Measurements from ENCODE around the gene TMEM178A. TPM values are rescaled to one million over a fixed set of nuclear protein-coding genes. Genes with fewer than 3 reads are reported as not detected.
"Not testable (repeated sequence)": the region's sequence is repeated elsewhere in the genome, so short reads cannot be mapped to it uniquely, and the experiment has no call there.

The TMEM178A gene
- total and polyA plus RNA-seq, 4 donors, result 13.6 to 55.8 (median 36.2) TPM

DNA sequence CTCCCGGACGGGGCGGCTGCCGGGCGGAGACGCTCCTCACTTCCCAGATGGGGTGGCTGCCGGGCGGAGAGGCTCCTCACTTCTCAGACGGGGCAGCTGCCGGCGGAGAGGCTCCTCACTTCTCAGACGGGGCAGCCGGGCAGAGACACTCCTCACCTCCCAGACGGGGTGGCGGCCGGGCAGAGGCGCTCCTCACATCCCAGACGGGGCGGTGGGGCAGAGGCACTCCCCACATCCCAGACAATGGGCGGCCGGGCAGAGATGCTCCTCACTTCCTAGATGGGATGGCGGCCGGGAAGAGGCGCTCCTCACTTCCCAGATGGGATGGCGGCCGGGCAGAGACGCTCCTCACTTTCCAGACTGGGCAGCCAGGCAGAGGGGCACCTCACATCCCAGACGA, 37.4 kb upstream of the TMEM178A start:
- not testable (repeated sequence) for H3K4me3 ChIP-seq (ENCODE audit: low read depth, low read length); H3K9me3 ChIP-seq (ENCODE audit: control insufficient read depth, insufficient read depth, low read length); H3K4me1 ChIP-seq (ENCODE audit: control insufficient read depth, insufficient read depth, low read length); H3K27me3 ChIP-seq (ENCODE audit: control insufficient read depth, insufficient read depth, low read length); DNase-seq (ENCODE audit: low read depth in 4 of 6, low spot score in 6 of 6); H3K36me3 ChIP-seq (ENCODE audit: control insufficient read depth, insufficient read depth, low read length); H3K27ac ChIP-seq (ENCODE audit: low read depth, low read length)
- 99% methylated on average over 17 of the region's 28 CpGs for WGBS (ENCODE audit: insufficient coverage)

DNA sequence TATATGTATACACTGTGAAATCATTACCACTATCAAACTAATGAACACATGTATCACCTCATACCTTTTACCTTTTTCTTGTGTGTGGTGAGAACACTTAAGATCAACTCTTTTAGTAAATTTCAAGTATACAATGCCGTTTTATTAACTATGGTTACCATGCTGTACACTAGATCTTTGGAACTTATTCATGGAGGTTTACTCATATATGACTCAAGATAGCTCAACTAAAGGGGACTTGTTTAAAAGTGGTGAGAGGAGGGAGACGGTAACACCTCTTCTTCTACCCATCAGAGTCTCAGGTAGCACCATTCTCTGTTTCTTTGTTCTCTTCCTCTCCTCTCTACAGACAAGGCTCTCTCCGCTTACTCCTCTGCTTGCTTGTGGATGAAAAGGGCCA, 36.1 kb upstream of the TMEM178A start:
- Histone ChIP-seq H3K4me1 (ENCODE audit: control insufficient read depth, insufficient read depth, low read length) (no peaks in the 10 kb centered on the region), H3K36me3 (ENCODE audit: control insufficient read depth, insufficient read depth, low read length) (no peaks in the 10 kb centered on the region), H3K27me3 (ENCODE audit: control insufficient read depth, insufficient read depth, low read length) (no peaks in the 10 kb centered on the region), H3K27ac (ENCODE audit: low read depth, low read length) (no peak overlapping the region), H3K4me3 (ENCODE audit: low read depth, low read length) (no peak overlapping the region), H3K9me3 (ENCODE audit: control insufficient read depth, insufficient read depth, low read length) (no peaks in the 10 kb centered on the region)
- no CpG with 5 or more reads among the region's 3 CpGs for WGBS (ENCODE audit: insufficient coverage)
- no peak for DNase-seq (ENCODE audit: low read depth in 4 of 6, low spot score in 6 of 6)

DNA sequence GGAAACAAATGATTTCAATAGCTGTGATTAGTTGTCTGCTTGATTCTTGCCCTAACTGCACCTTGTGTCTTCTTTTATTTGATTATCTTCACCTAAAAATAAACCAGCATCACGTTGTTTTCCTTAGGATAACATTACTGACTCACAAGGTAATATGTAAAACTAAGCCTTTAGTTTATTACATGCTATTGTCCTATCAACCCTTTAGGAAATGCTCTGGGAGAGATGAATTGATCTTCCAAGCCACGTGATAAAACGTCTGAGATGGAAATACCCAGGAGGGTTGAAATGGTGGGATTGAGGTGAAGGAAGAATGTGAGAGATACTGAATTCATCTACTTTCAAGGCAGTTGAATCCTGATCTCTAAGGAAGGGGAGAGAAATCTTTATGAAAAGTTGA, 34.5 kb upstream of the TMEM178A start:
- Histone ChIP-seq H3K4me3 (ENCODE audit: low read depth, low read length) (no peak overlapping the region), H3K36me3 (ENCODE audit: control insufficient read depth, insufficient read depth, low read length) (no peaks in the 10 kb centered on the region), H3K4me1 (ENCODE audit: control insufficient read depth, insufficient read depth, low read length) (no peaks in the 10 kb centered on the region), H3K27me3 (ENCODE audit: control insufficient read depth, insufficient read depth, low read length) (no peaks in the 10 kb centered on the region), H3K9me3 (ENCODE audit: control insufficient read depth, insufficient read depth, low read length) (no peaks in the 10 kb centered on the region), H3K27ac (ENCODE audit: low read depth, low read length) (no peak overlapping the region)
- no CpG with 5 or more reads among the region's 3 CpGs for WGBS (ENCODE audit: insufficient coverage)
- DNase-seq (ENCODE audit: low read depth in 4 of 6, low spot score in 6 of 6), result no peak

DNA sequence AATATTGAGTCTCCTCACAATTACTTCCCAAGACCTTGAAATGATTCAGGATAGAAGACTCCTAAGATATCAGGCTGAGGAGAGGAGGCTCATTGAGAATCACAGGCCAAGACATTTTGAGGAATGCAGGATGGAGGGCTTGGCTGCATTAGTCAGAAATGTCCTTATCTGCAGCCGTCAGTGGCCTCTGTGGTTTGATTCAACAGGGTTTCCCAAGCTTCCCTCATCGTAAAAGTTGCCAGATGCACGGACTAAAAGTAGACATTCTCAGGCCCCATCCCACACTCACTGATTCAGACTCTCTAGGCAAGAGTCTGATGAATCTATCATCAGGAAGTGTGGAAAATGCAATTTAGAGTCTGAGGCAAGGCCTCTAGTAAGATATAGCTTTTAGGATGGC, 34.0 kb upstream of the TMEM178A start:
- WGBS (ENCODE audit: insufficient coverage), result no CpG with 5 or more reads among the region's 3 CpGs
- Histone ChIP-seq H3K27ac (ENCODE audit: low read depth, low read length) (no peak overlapping the region), H3K4me3 (ENCODE audit: low read depth, low read length) (no peak overlapping the region), H3K36me3 (ENCODE audit: control insufficient read depth, insufficient read depth, low read length) (no peaks in the 10 kb centered on the region), H3K4me1 (ENCODE audit: control insufficient read depth, insufficient read depth, low read length) (no peaks in the 10 kb centered on the region), H3K9me3 (ENCODE audit: control insufficient read depth, insufficient read depth, low read length) (no peaks in the 10 kb centered on the region), H3K27me3 (ENCODE audit: control insufficient read depth, insufficient read depth, low read length) (no peaks in the 10 kb centered on the region)
- no peak for DNase-seq (ENCODE audit: low read depth in 4 of 6, low spot score in 6 of 6)

DNA sequence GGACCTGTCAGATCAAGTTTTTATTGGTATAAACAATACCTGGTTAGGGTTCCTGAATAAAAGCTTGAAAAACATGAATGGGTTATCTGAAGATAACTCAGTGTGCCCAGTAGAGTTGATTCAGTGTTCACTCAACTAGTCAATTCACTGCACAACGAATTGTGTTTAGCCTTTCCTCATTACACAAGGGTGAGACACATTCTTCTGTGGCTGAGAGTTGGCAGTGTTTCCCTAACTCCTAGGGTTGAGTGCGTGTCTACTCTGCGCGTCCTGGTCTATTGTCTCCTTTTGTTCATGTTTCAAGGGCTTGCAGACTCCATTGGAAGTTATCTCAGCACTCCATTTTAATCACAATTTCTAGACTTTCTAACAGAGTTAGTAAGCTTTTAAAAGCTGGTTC, 32.8 kb upstream of the TMEM178A start:
- no peak overlapping the region for H3K27ac ChIP-seq (ENCODE audit: low read depth, low read length)
- no peaks in the 10 kb centered on the region for H3K36me3 ChIP-seq (ENCODE audit: control insufficient read depth, insufficient read depth, low read length)
- DNase-seq (ENCODE audit: low read depth in 4 of 6, low spot score in 6 of 6), result no peak
- WGBS (ENCODE audit: insufficient coverage), result 56% methylated on average over 3 of the region's 4 CpGs
- H3K4me1 ChIP-seq (ENCODE audit: control insufficient read depth, insufficient read depth, low read length), result no peaks in the 10 kb centered on the region
- no peaks in the 10 kb centered on the region for H3K27me3 ChIP-seq (ENCODE audit: control insufficient read depth, insufficient read depth, low read length)
- H3K9me3 ChIP-seq (ENCODE audit: control insufficient read depth, insufficient read depth, low read length), result no peaks in the 10 kb centered on the region
- no peak overlapping the region for H3K4me3 ChIP-seq (ENCODE audit: low read depth, low read length)

DNA sequence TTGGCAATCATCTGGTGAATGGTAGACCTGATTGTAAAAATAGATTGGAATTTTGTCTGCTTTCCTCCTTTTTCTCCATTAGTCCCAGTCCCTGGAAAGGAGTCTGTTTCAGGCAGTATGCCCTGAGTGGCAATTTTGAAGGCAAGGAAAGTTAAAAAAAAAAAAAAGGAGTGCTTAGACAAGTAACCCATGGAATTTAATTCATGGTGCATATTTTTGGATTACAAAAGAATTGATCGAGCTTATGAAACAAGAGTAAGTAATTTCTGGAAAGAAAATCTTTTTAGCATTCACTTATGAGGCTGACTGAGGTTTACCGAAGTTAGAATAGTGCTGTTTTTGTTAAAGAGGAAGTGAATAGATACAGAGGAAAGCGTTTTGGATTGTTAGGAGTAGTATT, 29.4 kb upstream of the TMEM178A start:
- no peak overlapping the region for H3K4me3 ChIP-seq (ENCODE audit: low read depth, low read length)
- WGBS (ENCODE audit: insufficient coverage), result 100% methylated on average over 1 of the region's 3 CpGs
- no peak overlapping the region for H3K27ac ChIP-seq (ENCODE audit: low read depth, low read length)
- no peaks in the 10 kb centered on the region for H3K27me3 ChIP-seq (ENCODE audit: control insufficient read depth, insufficient read depth, low read length)
- peaks cover 5% of the 10 kb centered on the region for H3K4me1 ChIP-seq (ENCODE audit: control insufficient read depth, insufficient read depth, low read length)
- no peaks in the 10 kb centered on the region for H3K36me3 ChIP-seq (ENCODE audit: control insufficient read depth, insufficient read depth, low read length)
- H3K9me3 ChIP-seq (ENCODE audit: control insufficient read depth, insufficient read depth, low read length), result no peaks in the 10 kb centered on the region
- DNase-seq (ENCODE audit: low read depth in 4 of 6, low spot score in 6 of 6), result no peak

DNA sequence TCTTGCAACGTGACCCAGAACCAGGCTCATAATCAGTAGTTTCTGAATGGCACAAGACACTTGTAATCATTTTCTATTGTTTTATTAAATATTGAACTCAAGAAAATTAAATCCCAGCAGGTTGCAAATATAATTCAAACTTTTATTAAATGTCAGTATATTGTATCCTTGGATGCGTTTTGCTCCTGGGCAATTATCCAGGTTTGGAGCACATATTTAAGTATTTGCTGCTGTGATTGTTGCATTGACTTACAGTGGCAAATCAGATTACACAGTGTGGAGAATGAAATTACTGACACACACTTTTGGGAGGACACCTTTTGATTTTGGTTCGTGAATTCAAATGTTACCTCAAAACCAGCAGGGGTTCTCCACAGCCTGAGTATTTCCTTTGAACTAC, 27.1 kb upstream of the TMEM178A start:
- Histone ChIP-seq H3K36me3 (ENCODE audit: control insufficient read depth, insufficient read depth, low read length) (no peaks in the 10 kb centered on the region), H3K27me3 (ENCODE audit: control insufficient read depth, insufficient read depth, low read length) (no peaks in the 10 kb centered on the region), H3K4me1 (ENCODE audit: control insufficient read depth, insufficient read depth, low read length) (peaks cover 16% of the 10 kb centered on the region), H3K9me3 (ENCODE audit: control insufficient read depth, insufficient read depth, low read length) (no peaks in the 10 kb centered on the region), H3K27ac (ENCODE audit: low read depth, low read length) (no peak overlapping the region), H3K4me3 (ENCODE audit: low read depth, low read length) (no peak overlapping the region)
- DNase-seq (ENCODE audit: low read depth in 4 of 6, low spot score in 6 of 6), result no peak
- WGBS (ENCODE audit: insufficient coverage), result 86% methylated on average over 1 of the region's 3 CpGs

DNA sequence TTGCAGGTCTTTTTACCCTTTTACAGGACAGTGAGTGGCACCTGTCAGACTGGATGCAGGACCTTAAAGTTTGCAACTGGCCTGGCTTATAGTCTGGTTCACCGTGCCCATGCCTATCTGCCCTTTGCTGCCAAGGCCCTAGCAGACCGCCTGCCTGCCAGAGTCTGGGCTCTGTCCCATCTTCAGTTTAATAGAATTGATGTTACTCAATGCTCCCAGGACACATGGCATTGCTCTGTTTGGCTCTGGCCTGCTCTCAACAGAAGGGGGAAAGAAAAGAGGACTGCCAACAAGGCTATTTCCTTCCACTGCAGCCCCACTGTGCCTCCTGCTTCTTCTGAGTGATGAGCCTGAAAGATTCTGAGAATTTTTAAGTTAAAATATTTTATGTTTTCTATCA, 25.6 kb upstream of the TMEM178A start:
- Histone ChIP-seq H3K27me3 (ENCODE audit: control insufficient read depth, insufficient read depth, low read length) (no peaks in the 10 kb centered on the region), H3K9me3 (ENCODE audit: control insufficient read depth, insufficient read depth, low read length) (no peaks in the 10 kb centered on the region), H3K36me3 (ENCODE audit: control insufficient read depth, insufficient read depth, low read length) (no peaks in the 10 kb centered on the region), H3K27ac (ENCODE audit: low read depth, low read length) (no peak overlapping the region), H3K4me3 (ENCODE audit: low read depth, low read length) (no peak overlapping the region), H3K4me1 (ENCODE audit: control insufficient read depth, insufficient read depth, low read length) (peaks cover 16% of the 10 kb centered on the region)
- WGBS (ENCODE audit: insufficient coverage), result 39% methylated on average over 2 of the region's 2 CpGs
- peak in 4 of 6 donors; percentile 39 to 82 (median 53) for DNase-seq (ENCODE audit: low read depth in 4 of 6, low spot score in 6 of 6)

DNA sequence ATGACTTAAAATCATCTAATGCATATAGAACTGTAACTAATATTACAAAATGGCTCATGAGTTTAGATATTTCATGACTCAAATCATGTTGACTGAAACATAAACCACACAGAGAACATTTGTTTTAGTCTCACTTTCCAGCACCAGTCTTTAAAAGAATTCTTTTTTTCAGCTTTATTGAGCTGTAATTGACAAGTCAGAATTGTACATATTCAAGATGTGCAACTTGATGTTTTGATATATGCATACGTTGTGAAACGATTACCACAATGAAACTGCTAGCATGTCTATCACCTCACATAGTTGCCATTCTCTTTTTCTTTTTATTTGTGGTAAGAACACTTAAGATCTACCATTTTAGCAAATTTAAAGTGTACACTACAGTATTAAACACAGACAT, 25.0 kb upstream of the TMEM178A start:
- peaks cover 16% of the 10 kb centered on the region for H3K4me1 ChIP-seq (ENCODE audit: control insufficient read depth, insufficient read depth, low read length)
- WGBS (ENCODE audit: insufficient coverage), result no CpG with 5 or more reads among the region's 2 CpGs
- no peak overlapping the region for H3K27ac ChIP-seq (ENCODE audit: low read depth, low read length)
- no peaks in the 10 kb centered on the region for H3K36me3 ChIP-seq (ENCODE audit: control insufficient read depth, insufficient read depth, low read length)
- no peaks in the 10 kb centered on the region for H3K9me3 ChIP-seq (ENCODE audit: control insufficient read depth, insufficient read depth, low read length)
- no peak for DNase-seq (ENCODE audit: low read depth in 4 of 6, low spot score in 6 of 6)
- no peak overlapping the region for H3K4me3 ChIP-seq (ENCODE audit: low read depth, low read length)
- H3K27me3 ChIP-seq (ENCODE audit: control insufficient read depth, insufficient read depth, low read length), result no peaks in the 10 kb centered on the region

DNA sequence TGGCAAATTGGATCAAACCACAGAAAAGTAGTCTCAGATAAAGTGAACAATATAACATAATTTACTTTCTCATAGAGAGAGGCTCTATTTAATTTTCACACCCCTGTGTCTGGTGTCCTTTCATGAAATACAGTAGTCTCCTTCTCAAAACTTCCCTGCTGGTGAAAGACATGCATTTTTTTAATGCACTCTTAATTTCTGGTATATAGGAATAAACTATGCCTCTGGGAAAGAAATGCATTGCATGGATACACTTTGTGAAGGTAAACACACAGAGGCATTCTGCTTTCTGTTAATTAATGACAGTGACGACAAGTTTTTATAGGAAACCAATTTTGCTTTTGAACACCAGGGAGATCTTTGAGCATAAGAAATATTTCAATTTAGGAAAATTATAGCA, 24.1 kb upstream of the TMEM178A start:
- H3K9me3 ChIP-seq (ENCODE audit: control insufficient read depth, insufficient read depth, low read length), result no peaks in the 10 kb centered on the region
- no CpG with 5 or more reads among the region's 1 CpG for WGBS (ENCODE audit: insufficient coverage)
- no peak overlapping the region for H3K27ac ChIP-seq (ENCODE audit: low read depth, low read length)
- no peaks in the 10 kb centered on the region for H3K36me3 ChIP-seq (ENCODE audit: control insufficient read depth, insufficient read depth, low read length)
- H3K27me3 ChIP-seq (ENCODE audit: control insufficient read depth, insufficient read depth, low read length), result no peaks in the 10 kb centered on the region
- no peak overlapping the region for H3K4me3 ChIP-seq (ENCODE audit: low read depth, low read length)
- peaks cover 16% of the 10 kb centered on the region for H3K4me1 ChIP-seq (ENCODE audit: control insufficient read depth, insufficient read depth, low read length)
- DNase-seq (ENCODE audit: low read depth in 4 of 6, low spot score in 6 of 6), result peak in 1 of 6 donors; percentile 53
